Duodenal mucosa (tissue), 2 donors: Measurements from ENCODE around the gene CARMIL1.

Experiments
- H3K27ac ChIP-seq: one replicate; pipeline ENCODE4 v1.7.0; 2013; ENCODE audit warnings: low read depth, low read length
- H3K27me3 ChIP-seq, 2 donors: one replicate each; pipeline ENCODE4 v1.7.0; 2013; ENCODE audit warnings: low read length in 2 of 2, control low read depth in 1 of 2; ENCODE audit not compliant: insufficient read depth in 2 of 2, control insufficient read depth in 1 of 2
- H3K36me3 ChIP-seq, 2 donors: one replicate each; pipeline ENCODE4 v1.7.0; 2013; ENCODE audit warnings: low read length in 2 of 2, control low read depth in 1 of 2; ENCODE audit not compliant: insufficient read depth in 2 of 2, control insufficient read depth in 1 of 2
- H3K4me1 ChIP-seq, 2 donors: one replicate each; pipeline ENCODE4 v1.7.0; 2013; ENCODE audit warnings: low read length in 2 of 2, control low read depth in 1 of 2; ENCODE audit not compliant: insufficient read depth in 2 of 2, control insufficient read depth in 1 of 2
- H3K4me3 ChIP-seq, 2 donors: one replicate each; pipeline ENCODE4 v1.7.0; 2013; ENCODE audit warnings: low read length in 2 of 2, low read depth in 1 of 2
- H3K9ac ChIP-seq, 2 donors: one replicate each; pipeline ENCODE4 v1.7.0; 2013; ENCODE audit warnings: low read length in 2 of 2, low read depth in 1 of 2
- H3K9me3 ChIP-seq, 2 donors: one replicate each; pipeline ENCODE4 v1.7.0; 2013; ENCODE audit warnings: low read length in 2 of 2, control low read depth in 1 of 2; ENCODE audit not compliant: control insufficient read depth in 1 of 2

CARMIL1 gene

GRCh38 chr6:25399885-25400284, 120.7 kb downstream of the CARMIL1 start:
- no peaks in the 10 kb centered on the region for H3K36me3 ChIP-seq
- no peak overlapping the region for H3K9ac ChIP-seq
- no peak overlapping the region for H3K4me3 ChIP-seq
- no peaks in the 10 kb centered on the region for H3K9me3 ChIP-seq
- peaks cover 11 to 18% of the 10 kb centered on the region in 2 donors for H3K4me1 ChIP-seq
- no peak overlapping the region for H3K27ac ChIP-seq
- H3K27me3 ChIP-seq = no peaks in the 10 kb centered on the region

- Histone ChIP-seq H3K27ac (no peak overlapping the region), H3K27me3 (no peaks in the 10 kb centered on the region), H3K36me3 (no peaks in the 10 kb centered on the region), H3K4me1 (peaks cover 24 to 34% of the 10 kb centered on the region in 2 donors), H3K4me3 (no peak overlapping the region), H3K9me3 (no peaks in the 10 kb centered on the region), H3K9ac (no peak overlapping the region)
Measured at GRCh38 chr6:25401711-25402110, 122.5 kb downstream of the CARMIL1 start.

GRCh38 chr6:25402125-25402524, 123.0 kb downstream of the CARMIL1 start:
- Histone ChIP-seq H3K9me3 (no peaks in the 10 kb centered on the region), H3K27ac (no peak overlapping the region), H3K4me3 (no peak overlapping the region), H3K36me3 (no peaks in the 10 kb centered on the region), H3K4me1 (peaks cover 24 to 36% of the 10 kb centered on the region in 2 donors), H3K27me3 (no peaks in the 10 kb centered on the region), H3K9ac (no peak overlapping the region)

- H3K9me3 ChIP-seq = no peaks in the 10 kb centered on the region
- H3K4me3 ChIP-seq = no peak overlapping the region
- peaks cover 24 to 41% of the 10 kb centered on the region in 2 donors for H3K4me1 ChIP-seq
- H3K36me3 ChIP-seq = no peaks in the 10 kb centered on the region
- no peaks in the 10 kb centered on the region for H3K27me3 ChIP-seq
- H3K27ac ChIP-seq = no peak overlapping the region
- H3K9ac ChIP-seq = no peak overlapping the region
Measured at GRCh38 chr6:25403150-25403549, 124.0 kb downstream of the CARMIL1 start.

GRCh38 chr6:25404091-25404490, 124.9 kb downstream of the CARMIL1 start:
- H3K27ac ChIP-seq = no peak overlapping the region
- H3K4me3 ChIP-seq = no peak overlapping the region
- peaks cover 24 to 33% of the 10 kb centered on the region in 2 donors for H3K4me1 ChIP-seq
- no peak overlapping the region for H3K9ac ChIP-seq
- H3K9me3 ChIP-seq = no peaks in the 10 kb centered on the region
- H3K36me3 ChIP-seq = no peaks in the 10 kb centered on the region
- H3K27me3 ChIP-seq = no peaks in the 10 kb centered on the region

GRCh38 chr6:25404693-25405169, 125.6 kb downstream of the CARMIL1 start:
- no peaks in the 10 kb centered on the region for H3K27me3 ChIP-seq
- H3K4me3 ChIP-seq = peak overlapping the region; percentile 30 to 32
- H3K9ac ChIP-seq = peak overlapping the region in 1 of 2 donors; percentile 7
- no peaks in the 10 kb centered on the region for H3K9me3 ChIP-seq
- H3K36me3 ChIP-seq = no peaks in the 10 kb centered on the region
- H3K27ac ChIP-seq = no peak overlapping the region
- H3K4me1 ChIP-seq = peaks cover 24 to 31% of the 10 kb centered on the region in 2 donors

GRCh38 chr6:25405442-25405841, 126.3 kb downstream of the CARMIL1 start:
- H3K4me1 ChIP-seq = peaks cover 27 to 36% of the 10 kb centered on the region in 2 donors
- H3K4me3 ChIP-seq = peak overlapping the region; percentile 30 to 32
- H3K27ac ChIP-seq = peak overlapping the region; percentile 30
- H3K9me3 ChIP-seq = no peaks in the 10 kb centered on the region
- H3K36me3 ChIP-seq = no peaks in the 10 kb centered on the region
- H3K27me3 ChIP-seq = no peaks in the 10 kb centered on the region
- peak overlapping the region; percentile 7 to 15 for H3K9ac ChIP-seq

- Histone ChIP-seq H3K9ac (no peak overlapping the region), H3K27ac (no peak overlapping the region), H3K36me3 (no peaks in the 10 kb centered on the region), H3K9me3 (no peaks in the 10 kb centered on the region), H3K27me3 (no peaks in the 10 kb centered on the region), H3K4me3 (no peak overlapping the region), H3K4me1 (peaks cover 36 to 55% of the 10 kb centered on the region in 2 donors)
Measured at GRCh38 chr6:25407431-25407830, 128.3 kb downstream of the CARMIL1 start.

- Histone ChIP-seq H3K9me3 (no peaks in the 10 kb centered on the region), H3K27ac (no peak overlapping the region), H3K27me3 (no peaks in the 10 kb centered on the region), H3K36me3 (no peaks in the 10 kb centered on the region), H3K9ac (peak overlapping the region in 1 of 2 donors; percentile 14), H3K4me3 (peak overlapping the region; percentile 18 to 46), H3K4me1 (peaks cover 34 to 64% of the 10 kb centered on the region in 2 donors)
Measured at GRCh38 chr6:25410102-25410501, 130.9 kb downstream of the CARMIL1 start.

- peak overlapping the region; percentile 14 for H3K27ac ChIP-seq
- no peaks in the 10 kb centered on the region for H3K36me3 ChIP-seq
- no peaks in the 10 kb centered on the region for H3K9me3 ChIP-seq
- H3K4me3 ChIP-seq = peak overlapping the region; percentile 11 to 46
- no peaks in the 10 kb centered on the region for H3K27me3 ChIP-seq
- no peak overlapping the region for H3K9ac ChIP-seq
- H3K4me1 ChIP-seq = peaks cover 23 to 55% of the 10 kb centered on the region in 2 donors
Measured at GRCh38 chr6:25411316-25411950, 132.3 kb downstream of the CARMIL1 start.
